ENCODE measurements around the gene ULK4. TPM values are rescaled to one million over a fixed set of nuclear protein-coding genes. Genes with fewer than 3 reads are reported as not detected.

Gene ULK4
- total RNA-seq, 1 experiment from 2014 or later: 6.3 TPM

GRCh38 chr3:41960826-41961750, 815 bp downstream of the ULK4 start:
- Histone ChIP-seq H3K36me3 (ENCODE audit: control insufficient read depth in 1 of 2, insufficient read depth in 2 of 2, low read length in 2 of 2) (no peaks in the 10 kb centered on the region), H3K79me2 (ENCODE audit: insufficient read depth, low read length) (no peaks in the 10 kb centered on the region), H3K9me3 (ENCODE audit: control insufficient read depth in 1 of 2, insufficient read depth in 1 of 2, low read depth in 1 of 2, low read length in 2 of 2) (no peaks in the 10 kb centered on the region), H2AFZ (ENCODE audit: low read depth, low read length, poor library complexity, severe bottlenecking) (no peak overlapping the region), H3K4me2 (ENCODE audit: low read length) (peak overlapping the region; percentile 88), H3K9ac (ENCODE audit: low read length) (peak overlapping the region; percentile 70), H3K27ac (ENCODE audit: low read depth, low read length) (peak overlapping the region; percentile 42), H4K20me1 (ENCODE audit: insufficient read depth) (no peaks in the 10 kb centered on the region), H3K9me2 (ENCODE audit: insufficient read depth) (no peaks in the 10 kb centered on the region; the same call in 1 of the 2 replicates), H3K27me3 (ENCODE audit: insufficient read depth, low read length) (no peaks in the 10 kb centered on the region), H3K4me1 (ENCODE audit: control insufficient read depth in 1 of 2, insufficient read depth in 2 of 2, low read length in 2 of 2) (peaks cover 9 to 15% of the 10 kb centered on the region in 2 experiments; a peak in 3 of 4 replicates), H3K4me3 (replicated peaks in 1 of 2; ENCODE audit: low read depth in 1 of 2, low read length in 2 of 2) (peak overlapping the region; percentile 79 to 92)
- ChIA-PET CTCF (no interaction called here), POLR2A (interaction anchor here (0.7 kb wide), 1 partner anchor 84 kb away, joined by 3 read pairs; no protein-coding TSS in a partner anchor), RAD21 (ENCODE audit: low non-redundant PET in 1 of 2, low total read pairs in 2 of 2, uncharacterized antibody in 2 of 2, unreplicated experiment in 2 of 2) (no interaction called here)
- intact Hi-C loops (cut with micrococcal nuclease): no loop called here
- DNase-seq (ENCODE audit: low read depth, low spot score): peak; percentile 22
- TSS peak; percentile 63 for BruUV-seq (replicated peaks)
- peak; percentile 43 for ATAC-seq
- no peak for TF ChIP-seq RAD21 (IDR thresholded peaks at IDR 0.05; ENCODE audit: low read depth)
- no peak for TF ChIP-seq TCF7L2 (IDR thresholded peaks at IDR 0.05; ENCODE audit: borderline replicate concordance, extremely low read depth, insufficient read depth, insufficient read length)
- no peak for TF ChIP-seq EGR1 (IDR thresholded peaks at IDR 0.05; ENCODE audit: low read depth)
- no peak for TF ChIP-seq YY1 (IDR thresholded peaks at IDR 0.05; ENCODE audit: extremely low read depth, insufficient replicate concordance, low read depth, low read length)
- TF ChIP-seq SIN3A (IDR thresholded peaks at IDR 0.05; ENCODE audit: low read depth): no peak
- TF ChIP-seq ZBTB33 (IDR thresholded peaks at IDR 0.05; ENCODE audit: extremely low read depth, insufficient replicate concordance, low read length): no peak
- no peak for TF ChIP-seq ELF1 (IDR thresholded peaks at IDR 0.05; ENCODE audit: borderline replicate concordance, low read depth)
- no peak for TF ChIP-seq CTCF (IDR thresholded peaks at IDR 0.05 in 2 of 3, conservative IDR thresholded peaks at IDR 0.05 in 1 of 3; ENCODE audit: borderline replicate concordance in 1 of 3, insufficient read depth in 1 of 3, low read depth in 2 of 3, low read length in 2 of 3)
- no peak for TF ChIP-seq CBX3 (IDR thresholded peaks at IDR 0.05; ENCODE audit: low read depth)
- no peak for TF ChIP-seq REST (IDR thresholded peaks at IDR 0.05; ENCODE audit: low read depth)
- TF ChIP-seq ZFX (IDR thresholded peaks at IDR 0.05): no peak
- no peak for TF ChIP-seq SRF (IDR thresholded peaks at IDR 0.05; ENCODE audit: low read depth)
- TF ChIP-seq SP1 (IDR thresholded peaks at IDR 0.05; ENCODE audit: low read depth): no peak
- TF ChIP-seq POLR2A (IDR thresholded peaks at IDR 0.05; ENCODE audit: borderline replicate concordance, extremely low read depth, insufficient read depth, insufficient read length): no peak
- no peak for TF ChIP-seq ATF3 (IDR thresholded peaks at IDR 0.05)
- no peak for TF ChIP-seq EZH2 (IDR thresholded peaks at IDR 0.05)
